Hindlimb muscle (tissue), 1 donor: ENCODE measurements around the gene SF3B5. TPM values are rescaled to one million over a fixed set of nuclear protein-coding genes. Genes with fewer than 3 reads are reported as not detected.
"Not testable (repeated sequence)": the region's sequence is repeated elsewhere in the genome, so short reads cannot be mapped to it uniquely, and the experiment has no call there.

ENCODE experiments used
- DNase-seq: peaks from one replicate; pipeline ENCODE4 v3.0.0-alpha.2; 2013
- polyA plus RNA-seq: library from polyadenylated mRNA; unstranded; fragments of 120-200 nt; gene quantifications from one replicate; pipeline ENCODE4 v1.2.1, GENCODE V29; 2013; ENCODE audit not compliant: insufficient read length

The SF3B5 gene
- polyA plus RNA-seq, 1 donor, result 102 TPM

DNA sequence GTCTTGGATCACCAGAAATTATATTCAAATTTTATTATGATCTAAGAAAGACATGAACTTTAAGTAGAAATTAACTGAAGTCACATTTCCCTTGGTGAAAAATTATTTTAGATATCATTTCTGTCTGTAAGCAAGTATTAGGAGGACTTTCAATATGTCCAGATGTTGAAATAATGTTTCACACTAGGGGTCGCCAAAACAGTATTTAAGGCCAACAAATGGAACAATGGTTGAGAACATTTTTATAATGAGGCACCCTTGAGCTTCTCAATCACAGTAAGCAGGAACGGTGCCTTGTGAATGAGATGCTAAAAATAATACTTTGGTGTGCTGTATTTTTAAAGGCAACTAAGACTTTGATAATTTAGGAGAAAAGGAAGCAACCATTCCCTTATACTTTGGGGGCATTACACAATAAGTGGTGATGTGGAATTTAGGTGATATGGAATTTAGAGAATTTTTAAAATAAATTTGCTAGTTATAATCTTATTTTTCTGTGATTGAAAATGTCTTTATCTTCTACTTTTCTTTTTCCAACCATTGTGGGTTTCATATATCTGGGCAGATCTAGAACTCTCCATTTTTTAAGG is 9.6 kb upstream of the SF3B5 start:
- DNase-seq, result peak; percentile 61

DNA sequence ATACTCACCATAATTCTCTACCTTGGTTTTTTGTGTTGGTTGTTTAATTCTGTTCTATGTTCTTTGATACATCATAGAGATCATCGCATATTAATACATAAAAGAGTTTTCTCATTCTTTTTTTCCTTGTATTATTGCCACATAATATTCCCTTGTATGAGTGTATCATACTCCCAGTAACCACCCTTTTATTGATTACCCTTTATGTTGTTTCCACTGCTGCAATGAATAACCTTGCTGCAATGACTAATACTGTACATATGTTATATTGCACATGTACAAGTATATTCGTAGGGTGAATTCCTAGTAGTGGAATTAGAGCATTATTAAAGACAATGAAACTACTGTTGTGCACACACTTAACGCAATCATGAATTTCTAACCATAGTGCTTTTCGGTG is 9.1 kb upstream of the SF3B5 start:
- DNase-seq, result no peak

DNA sequence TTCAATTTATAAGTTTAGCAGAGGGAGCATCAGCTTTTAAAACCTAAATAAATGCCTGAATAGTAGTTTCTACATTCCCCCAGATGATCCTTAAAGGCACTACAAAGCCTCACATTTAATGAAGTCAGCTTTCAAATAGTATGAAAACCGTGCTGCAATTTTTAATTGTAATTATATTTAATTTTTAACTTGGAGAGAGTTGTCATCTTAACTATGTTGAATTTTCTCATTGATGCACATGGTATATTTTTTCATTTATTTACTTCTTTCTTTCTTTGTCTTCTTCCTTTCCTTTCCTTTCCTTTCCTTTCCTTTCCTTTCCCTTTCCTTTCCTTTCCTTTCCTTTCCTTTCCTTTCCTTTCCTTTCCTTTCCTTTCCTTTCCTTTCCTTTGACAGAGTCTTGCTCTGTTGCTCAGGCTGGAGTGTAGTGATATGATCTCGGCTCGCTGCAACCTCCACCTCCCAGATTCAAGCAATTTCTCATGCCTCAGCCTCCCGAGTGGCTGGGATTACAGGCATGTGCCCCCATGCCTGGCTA is 7.7 kb upstream of the SF3B5 start:
- DNase-seq, result no peak

DNA sequence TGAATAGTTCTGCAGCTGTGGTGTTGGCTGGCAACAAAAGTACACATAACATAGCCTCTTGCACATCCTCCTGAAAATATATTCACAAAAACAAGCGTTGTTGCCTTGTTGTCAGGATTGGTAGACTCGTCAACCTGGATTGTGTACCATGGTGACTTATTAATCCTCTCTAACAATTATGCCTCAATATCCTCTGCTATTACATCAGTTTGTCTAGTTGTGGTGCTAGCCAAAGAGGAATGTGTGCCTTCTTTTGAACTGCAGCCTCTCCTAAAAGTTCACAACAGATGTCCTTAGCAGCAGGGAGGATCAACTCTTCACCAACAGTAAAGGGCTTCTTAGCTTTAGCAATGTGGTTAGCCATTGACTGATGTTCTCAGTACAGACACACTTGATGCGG is 3.6 kb upstream of the SF3B5 start:
- DNase-seq, result no peak

DNA sequence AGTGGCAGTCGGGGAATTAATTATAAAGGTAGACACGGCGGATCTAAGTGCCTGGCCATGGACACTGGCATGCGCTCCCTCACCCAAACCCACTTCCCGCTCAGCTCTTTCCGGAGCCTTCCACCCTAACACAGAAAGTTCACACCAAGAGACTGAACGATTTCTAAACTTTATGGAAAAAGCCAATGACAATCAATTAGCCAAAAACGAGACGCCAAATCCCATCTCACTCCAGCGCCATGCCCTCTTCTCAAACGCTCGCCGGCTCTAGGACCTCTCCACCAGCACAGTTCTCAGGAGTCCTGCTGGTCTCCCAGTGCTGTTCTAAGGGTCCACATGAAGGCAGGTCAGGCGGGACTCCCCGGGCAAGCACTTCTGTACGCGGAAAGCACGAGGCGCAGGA is 641 bp downstream of the SF3B5 start:
- DNase-seq, result peak; percentile 11

DNA sequence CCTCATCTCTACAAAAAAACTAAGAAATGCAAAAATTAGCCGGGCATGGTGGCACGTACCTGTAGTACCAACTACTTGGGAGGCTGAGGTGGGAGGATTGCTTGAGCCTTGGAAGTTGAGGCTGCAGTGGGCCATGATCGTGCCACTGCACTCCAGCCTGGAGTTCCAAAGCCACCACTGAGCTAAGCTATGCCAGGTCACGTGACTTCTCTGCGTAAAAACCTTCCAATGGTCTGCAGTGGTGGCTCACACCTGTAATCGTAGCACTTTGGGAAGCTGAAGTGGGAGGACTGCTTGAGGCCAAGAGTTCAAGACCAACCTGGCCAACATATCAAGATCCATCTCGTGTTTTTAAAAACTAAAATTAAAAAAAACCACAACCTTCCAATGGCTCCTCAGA is 1.7 kb downstream of the SF3B5 start:
- DNase-seq, result no peak

DNA sequence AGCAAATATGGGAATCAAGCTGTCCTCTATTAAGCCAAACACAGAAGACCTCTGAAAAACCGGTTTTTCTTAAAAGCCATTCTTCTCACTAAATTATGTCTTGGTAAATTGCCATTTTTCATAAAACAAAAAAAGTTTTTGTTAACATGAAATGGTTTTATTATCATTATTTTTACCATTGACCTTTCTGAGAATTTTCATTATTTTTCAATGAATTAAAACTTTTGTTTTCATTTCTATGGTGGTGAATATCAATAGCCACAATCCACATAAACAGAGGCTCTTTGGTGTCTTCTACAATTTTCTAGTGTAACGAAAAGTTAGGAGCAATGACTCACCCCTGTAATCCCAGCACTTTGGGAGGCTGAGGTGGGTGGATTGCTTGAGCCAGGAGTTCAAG is 2.1 kb downstream of the SF3B5 start:
- DNase-seq, result no peak

DNA sequence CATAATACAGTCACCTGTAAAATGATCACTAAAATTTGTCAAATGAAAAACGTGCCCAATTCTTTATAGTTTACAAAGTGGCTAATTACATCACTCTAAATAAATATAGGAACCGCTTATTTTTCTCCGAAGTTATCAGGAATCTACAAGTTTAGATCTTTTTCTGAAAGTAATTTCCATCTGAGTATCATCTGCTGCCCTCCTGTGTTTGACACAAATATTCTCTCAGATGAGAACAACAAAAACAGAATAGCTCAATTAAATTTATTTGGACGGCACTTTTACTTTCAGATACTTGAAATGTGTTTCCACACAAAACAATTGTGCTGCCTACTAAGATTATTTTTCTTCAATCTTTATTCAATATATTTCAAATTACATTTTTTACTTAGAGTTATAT is 5.0 kb downstream of the SF3B5 start:
- DNase-seq, result no peak

DNA sequence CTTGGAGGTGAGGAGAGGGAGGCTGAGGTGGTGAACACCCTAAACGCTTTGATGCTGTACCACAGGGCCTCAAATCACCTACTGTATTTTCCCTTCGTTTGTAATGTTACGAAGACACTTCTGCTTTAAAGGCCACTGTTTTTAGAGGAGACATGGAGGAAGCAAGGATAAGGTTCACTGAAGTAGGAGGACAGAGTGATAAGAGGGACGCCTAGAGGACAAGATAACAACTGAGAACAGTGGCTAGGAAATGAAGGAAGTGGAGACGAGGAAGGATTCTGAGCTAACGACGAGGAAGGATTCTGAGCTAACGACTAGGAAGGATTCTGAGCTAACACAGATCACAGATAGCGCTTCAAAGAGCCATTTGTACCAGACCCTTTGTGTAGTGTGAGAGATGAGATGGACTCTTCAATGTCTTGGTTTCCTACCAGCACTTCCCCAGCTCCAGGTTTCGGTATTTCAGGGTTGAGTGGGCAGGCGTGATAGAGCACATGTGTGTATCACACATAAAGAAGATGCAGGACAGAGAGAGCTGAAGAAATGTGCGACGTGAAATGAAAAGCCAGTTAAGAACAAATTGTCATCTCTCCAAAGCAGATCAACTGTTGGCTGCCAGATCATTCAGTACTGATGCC is 7.5 kb downstream of the SF3B5 start:
- no peak for DNase-seq

DNA sequence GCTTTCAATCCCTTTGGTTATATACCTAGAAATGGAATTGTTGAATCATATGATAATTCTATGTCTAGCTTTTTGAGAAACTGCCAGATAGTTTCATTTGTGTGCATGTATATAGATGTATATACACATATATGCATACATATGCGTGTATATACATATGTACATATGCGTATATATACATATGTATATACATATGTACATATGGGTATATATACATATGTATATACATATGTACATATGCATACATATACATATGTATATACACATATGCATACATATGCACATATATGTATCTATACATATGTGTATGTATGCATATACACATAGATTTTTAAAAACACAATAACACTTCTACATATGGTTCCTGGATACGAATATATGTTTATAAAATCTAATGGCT is 8.4 kb downstream of the SF3B5 start:
- no peak for DNase-seq

DNA sequence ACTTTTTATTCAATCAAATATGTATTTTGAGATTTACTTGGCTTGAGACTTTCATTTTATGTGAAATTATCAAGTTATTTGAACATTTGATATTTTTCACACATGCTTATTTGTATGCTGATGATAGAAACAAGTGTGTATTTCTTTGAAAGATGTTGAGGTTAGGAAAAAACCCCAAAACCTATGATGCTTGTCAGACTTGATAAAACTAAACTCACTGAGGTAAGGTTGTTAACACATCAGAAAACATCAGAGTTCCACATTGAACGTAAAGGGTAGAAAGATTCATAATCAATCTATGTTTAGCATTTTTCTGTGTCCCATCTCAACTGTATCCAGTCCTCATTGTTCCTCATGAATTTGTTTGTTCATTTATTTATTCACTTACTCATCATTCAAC is 12.2 kb downstream of the SF3B5 start:
- no peak for DNase-seq

DNA sequence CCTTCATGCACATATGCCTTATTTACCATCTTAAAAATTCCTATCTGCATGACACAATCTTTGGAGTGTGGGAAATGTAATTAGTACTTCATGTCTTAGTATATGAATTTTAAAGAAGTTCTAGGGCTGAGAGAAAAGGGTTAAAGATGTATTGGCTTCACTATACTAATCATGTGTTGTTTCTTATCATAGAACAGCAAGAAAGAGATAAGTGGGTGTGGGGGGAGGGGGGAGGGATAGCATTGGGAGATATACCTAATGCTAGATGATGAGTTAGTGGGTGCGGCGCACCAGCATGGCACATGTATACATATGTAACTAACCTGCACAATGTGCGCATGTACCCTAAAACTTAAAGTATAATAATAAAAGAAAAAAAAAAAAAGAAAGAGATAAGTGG is 13.0 kb downstream of the SF3B5 start:
- DNase-seq, result not testable (repeated sequence)

DNA sequence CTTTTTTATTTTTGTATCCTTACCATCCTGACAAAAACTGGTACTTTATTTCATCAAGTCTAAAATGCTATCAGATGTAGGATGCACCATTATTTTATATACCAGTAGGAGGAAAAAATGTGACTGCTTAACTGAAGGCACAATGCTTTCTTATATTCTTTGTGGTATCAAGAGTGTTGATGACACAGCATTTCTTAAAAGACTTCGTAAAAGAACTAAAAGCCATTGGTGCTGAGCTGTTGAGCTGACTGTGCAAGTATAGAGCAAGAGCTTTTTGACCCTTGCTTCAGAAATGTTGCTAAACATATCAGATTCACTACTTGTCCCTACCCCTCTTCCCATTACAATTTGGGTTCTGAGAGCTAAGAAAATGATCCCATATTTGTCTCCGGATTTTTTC is 17.5 kb downstream of the SF3B5 start:
- DNase-seq, result no peak

DNA sequence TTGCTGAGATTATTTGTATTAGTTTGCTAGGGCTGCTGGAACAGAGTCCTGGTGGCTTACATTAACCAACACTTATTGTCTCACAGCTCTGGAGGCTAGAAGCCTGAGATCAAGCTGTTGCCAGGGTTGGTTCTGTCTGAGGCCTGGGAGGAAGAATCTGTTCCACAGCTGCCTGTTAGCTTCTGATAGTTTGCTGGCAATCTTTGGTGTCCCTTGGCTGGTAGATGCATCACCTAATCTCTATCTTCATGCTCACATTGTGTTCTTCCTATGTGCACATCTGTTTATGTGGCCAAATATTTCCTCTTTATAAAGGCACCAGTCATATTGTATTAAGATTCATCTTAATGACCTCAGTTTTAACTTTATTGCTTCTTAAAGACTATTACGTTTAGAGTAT is 19.5 kb downstream of the SF3B5 start:
- no peak for DNase-seq

DNA sequence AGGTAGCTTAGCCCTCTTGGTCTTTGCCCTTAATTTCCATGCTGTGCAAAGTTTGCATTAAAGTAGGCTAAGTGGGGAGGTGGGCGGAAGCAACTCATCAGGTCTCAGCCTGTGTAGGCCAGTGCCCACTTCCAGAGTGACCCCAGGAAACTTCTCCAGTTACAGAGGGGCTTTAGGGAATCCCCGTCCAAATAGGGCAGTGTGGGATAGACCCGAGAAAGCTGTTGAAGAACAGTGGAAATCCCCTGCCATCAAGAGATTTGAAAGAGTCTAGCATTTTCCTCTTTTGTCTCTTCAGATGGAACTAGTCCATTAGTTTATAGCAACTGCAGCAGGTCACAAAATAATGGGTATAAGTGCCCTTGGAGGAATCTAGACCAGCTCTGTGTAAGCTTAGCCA is 20.2 kb downstream of the SF3B5 start:
- no peak for DNase-seq

DNA sequence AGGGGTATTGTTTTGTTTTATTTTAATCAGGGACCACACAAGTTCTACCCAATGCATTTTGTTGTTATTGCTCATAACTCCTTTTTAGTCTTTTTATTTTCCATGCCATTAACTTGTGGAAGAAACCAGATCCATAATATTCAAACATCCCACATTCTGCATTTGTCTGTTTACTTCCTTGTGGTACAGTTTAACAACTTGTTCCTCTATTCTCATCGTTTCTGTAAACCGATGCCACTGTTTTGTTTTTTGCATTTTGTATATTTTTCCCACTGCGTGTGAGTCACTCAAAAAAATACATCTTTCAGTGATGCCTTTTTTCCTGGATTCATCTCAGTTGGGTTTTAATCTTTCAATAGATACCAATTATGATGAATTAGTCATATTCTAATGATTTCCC is 22.3 kb downstream of the SF3B5 start:
- no peak for DNase-seq

DNA sequence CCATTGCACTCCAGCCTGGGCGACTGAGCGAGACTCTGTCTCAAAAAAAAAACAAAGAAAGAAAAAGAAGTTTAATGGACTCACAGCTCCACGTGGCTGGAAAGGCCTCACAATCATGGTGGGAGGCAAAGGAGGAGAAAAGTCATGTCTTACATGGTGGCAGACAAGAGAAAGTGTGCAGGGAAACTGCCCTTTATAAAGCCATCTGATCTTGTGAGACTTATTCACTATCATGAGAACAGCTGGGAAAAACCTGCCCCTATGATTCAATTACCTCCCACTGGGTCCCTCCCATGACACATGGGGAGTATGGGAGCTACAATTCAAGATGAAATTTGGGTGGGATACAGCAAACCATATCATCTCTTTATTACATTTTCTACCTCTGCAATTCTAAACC is 25.9 kb downstream of the SF3B5 start:
- no peak for DNase-seq

DNA sequence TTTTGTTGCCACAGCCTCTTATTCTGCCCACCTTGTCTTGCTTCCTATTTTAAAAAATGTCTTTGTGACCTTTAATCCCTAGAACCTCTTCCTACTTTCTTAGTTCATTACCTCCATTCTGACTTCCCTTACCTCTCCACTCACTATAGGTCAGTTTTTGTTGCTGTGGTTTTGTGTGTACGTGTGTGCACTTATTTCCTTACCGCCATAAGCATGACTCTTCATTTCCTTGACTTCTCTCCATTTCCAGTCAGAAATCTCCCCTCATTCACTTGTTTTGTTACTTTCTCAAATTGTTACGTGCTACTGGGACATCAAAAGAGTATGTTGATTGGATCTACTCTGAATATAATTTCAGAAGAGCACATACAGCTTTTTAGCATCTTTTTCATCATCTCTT is 26.6 kb downstream of the SF3B5 start:
- no peak for DNase-seq

DNA sequence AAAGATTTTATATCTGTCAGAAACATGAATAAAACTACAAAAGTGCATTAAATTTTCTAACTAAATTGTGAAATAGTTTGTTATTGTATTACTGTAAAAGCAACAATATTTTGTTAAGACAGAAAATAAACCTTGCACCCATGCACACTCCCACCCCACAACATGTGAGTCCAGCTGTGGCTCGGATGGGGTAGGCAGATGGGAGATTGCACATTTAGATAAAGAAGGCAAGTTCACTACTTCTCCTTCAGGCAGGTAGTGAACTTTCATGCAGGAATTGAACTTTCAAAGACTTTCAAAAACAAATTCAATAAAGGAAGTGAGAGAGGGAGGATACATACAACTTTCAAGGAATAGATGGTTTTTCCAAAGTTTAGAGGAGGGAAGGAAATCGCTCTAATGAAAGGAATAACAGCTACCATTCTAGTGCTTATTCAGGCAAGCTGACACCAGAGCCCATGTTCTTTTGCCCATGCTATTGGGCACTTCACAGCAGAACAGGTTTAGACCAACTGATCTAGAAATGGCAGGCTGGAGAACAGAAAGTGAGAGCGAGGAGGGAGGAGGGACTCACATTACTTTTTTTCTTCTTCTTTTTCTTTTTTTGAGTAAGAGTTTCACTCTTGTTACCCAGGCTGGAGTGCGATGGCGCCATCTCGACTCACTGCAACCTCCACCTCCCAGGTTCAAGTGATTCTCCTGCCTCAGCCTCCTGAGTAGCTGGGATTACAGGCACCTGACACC is 28.5 kb downstream of the SF3B5 start:
- no peak for DNase-seq

DNA sequence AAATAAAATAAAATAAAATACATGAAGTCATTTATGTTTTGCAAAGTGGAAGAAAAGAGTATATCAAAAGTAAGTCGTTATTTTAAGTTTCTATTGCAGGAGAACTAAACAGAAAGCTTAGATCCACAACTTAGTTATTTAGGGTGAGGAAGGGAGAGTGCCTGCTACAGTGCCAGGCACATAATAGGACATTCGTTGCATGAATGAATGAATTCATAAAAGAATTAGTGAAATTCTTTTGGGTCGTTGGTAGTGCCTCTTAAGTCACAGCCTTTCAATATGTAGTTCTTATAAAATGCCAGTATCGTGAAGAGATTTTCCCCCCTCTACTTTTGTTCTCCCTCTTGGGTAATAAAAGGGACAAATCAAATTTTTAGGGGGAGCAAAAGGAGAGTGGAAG is 29.1 kb downstream of the SF3B5 start:
- DNase-seq, result no peak

DNA sequence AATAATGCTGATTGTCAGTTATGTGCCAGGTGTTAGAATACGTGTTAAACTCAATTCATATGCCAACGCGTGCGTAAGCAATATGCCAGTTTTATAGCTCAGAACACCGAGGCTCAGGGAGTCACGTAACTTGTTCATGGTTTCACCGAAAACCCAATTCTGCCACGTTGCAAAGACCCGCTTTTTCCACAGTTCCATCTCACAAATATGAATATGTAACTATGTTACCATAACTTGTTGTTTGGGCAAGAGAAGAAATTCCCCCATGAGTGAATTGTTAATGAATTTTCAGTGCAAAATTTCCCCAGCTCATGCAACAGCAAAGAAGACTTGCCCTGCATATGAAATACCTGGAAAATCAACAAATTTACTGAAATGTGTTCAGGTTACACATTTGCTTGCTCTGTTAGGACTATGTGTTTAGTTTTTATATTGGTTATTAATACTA is 30.1 kb downstream of the SF3B5 start:
- peak; percentile 11 for DNase-seq

DNA sequence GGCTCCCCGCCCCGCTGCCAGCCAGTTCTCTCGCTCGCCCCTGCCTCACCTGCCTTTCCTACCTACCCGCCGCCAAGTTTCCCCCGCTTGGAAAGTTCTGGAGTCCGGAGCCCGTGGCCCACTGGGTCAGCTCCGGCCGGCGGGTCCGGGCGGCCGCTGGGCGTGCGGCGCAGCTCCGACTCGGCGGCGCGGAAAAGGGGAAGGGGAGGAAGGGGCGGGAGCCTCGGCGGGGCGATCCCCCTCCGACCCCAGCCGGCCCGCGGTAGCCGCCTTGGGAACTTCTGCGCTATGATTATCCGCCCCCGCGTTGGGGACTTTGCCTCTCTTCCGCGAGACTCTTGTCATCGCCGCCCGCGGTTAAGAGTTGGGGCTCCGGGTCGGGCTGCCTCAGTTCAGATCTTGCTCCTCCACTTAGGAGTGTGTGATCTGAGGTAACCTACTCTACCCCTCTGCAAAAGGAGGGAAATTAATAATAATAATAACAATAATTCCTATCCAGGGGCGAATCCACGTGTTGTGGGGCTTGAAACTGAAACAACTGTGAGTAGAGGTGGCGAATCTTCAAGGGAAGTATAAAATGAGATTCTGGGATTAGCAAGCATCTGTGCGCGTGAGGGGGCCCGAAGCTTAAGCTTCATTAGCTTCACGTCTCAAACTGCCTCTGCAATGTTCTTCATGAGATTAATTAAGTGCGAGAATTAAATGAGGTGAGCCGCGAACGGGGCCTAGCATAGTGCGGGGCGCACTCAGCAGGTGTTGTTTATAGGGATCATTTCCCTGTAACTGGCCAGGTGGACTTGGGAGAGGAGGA is 30.8 kb downstream of the SF3B5 start:
- peak; percentile 18 for DNase-seq
